Progenitor cell of endocrine pancreas (in vitro differentiated cells): ENCODE results near the gene RADIL. TPM values are rescaled to one million over a fixed set of nuclear protein-coding genes. Genes with fewer than 3 reads are reported as not detected.

Source experiments
- DNase-seq: peaks from one replicate; pipeline ENCODE4 v3.0.0; 2021; ENCODE audit warnings: low spot score; ENCODE audit not compliant: unreplicated experiment
- H3K27ac Mint-ChIP-seq: 2 replicates; pipeline ENCODE4 v1.8.0; 2021; ENCODE audit warnings: mild to moderate bottlenecking, moderate library complexity, mixed read lengths
- H3K27me3 Mint-ChIP-seq: 2 replicates; pipeline ENCODE4 v1.8.0; 2021; ENCODE audit warnings: mixed read lengths
- H3K36me3 Mint-ChIP-seq: 2 replicates; pipeline ENCODE4 v1.8.0; 2022; ENCODE audit warnings: mixed read lengths; ENCODE audit not compliant: insufficient read depth
- H3K4me1 Mint-ChIP-seq: 2 replicates; pipeline ENCODE4 v1.8.0; 2021; ENCODE audit warnings: low read depth, mixed read lengths
- H3K4me3 Mint-ChIP-seq: 2 replicates; pipeline ENCODE4 v1.8.0; 2021; ENCODE audit warnings: low read depth, mild to moderate bottlenecking, moderate library complexity, mixed read lengths
- H3K9me3 Mint-ChIP-seq: 2 replicates; pipeline ENCODE4 v1.8.0; 2021; ENCODE audit warnings: low read depth, mixed read lengths
- CTCF ChIP-seq: fragments of 200-600 bp; sonication (generic); IDR thresholded peaks from one replicate; pipeline ENCODE4 v1.5.0; 2021; ENCODE audit warnings: antibody characterized with exemption, mild to moderate bottlenecking; ENCODE audit not compliant: unreplicated experiment
- total RNA-seq: library from RNA; stranded (reverse); gene quantifications from 2 replicates; pipeline ENCODE4 v1.2.1, GENCODE V29; 2021

RADIL gene
- total RNA-seq, 1 donor from 2014 or later: 2.0 TPM

GRCh38 chr7:4835398-4836205 lies 47.9 kb downstream of the RADIL start:
- Mint-ChIP-seq H3K9me3 (no peaks in the 10 kb centered on the region), H3K27me3 (peaks cover 4% of the 10 kb centered on the region), H3K4me3 (no peak overlapping the region), H3K4me1 (no peaks in the 10 kb centered on the region), H3K27ac (no peak overlapping the region), H3K36me3 (no peaks in the 10 kb centered on the region)
- DNase-seq: no peak
- TF ChIP-seq CTCF: no peak

- no peaks in the 10 kb centered on the region for H3K36me3 Mint-ChIP-seq
- DNase-seq: no peak
- H3K27ac Mint-ChIP-seq: no peak overlapping the region
- H3K4me1 Mint-ChIP-seq: no peaks in the 10 kb centered on the region
- H3K27me3 Mint-ChIP-seq: peaks cover 4% of the 10 kb centered on the region
- H3K4me3 Mint-ChIP-seq: no peak overlapping the region
- TF ChIP-seq CTCF: no peak
- H3K9me3 Mint-ChIP-seq: no peaks in the 10 kb centered on the region
These were observed 48.7 kb downstream of the RADIL start for GRCh38 chr7:4834601-4835397.

GRCh38 chr7:4833691-4834600 lies 49.6 kb downstream of the RADIL start:
- Mint-ChIP-seq H3K27me3 (peaks cover 4% of the 10 kb centered on the region), H3K4me1 (no peaks in the 10 kb centered on the region), H3K36me3 (no peaks in the 10 kb centered on the region), H3K4me3 (no peak overlapping the region), H3K27ac (no peak overlapping the region), H3K9me3 (no peaks in the 10 kb centered on the region)
- TF ChIP-seq CTCF: no peak
- DNase-seq: no peak

GRCh38 chr7:4833176-4833575 lies 50.3 kb downstream of the RADIL start:
- Mint-ChIP-seq H3K36me3 (no peaks in the 10 kb centered on the region), H3K27ac (no peak overlapping the region), H3K4me1 (no peaks in the 10 kb centered on the region), H3K9me3 (no peaks in the 10 kb centered on the region), H3K4me3 (no peak overlapping the region), H3K27me3 (peaks cover 4% of the 10 kb centered on the region)
- TF ChIP-seq CTCF: no peak
- DNase-seq: no peak

GRCh38 chr7:4832711-4833110 lies 50.8 kb downstream of the RADIL start:
- H3K9me3 Mint-ChIP-seq: no peaks in the 10 kb centered on the region
- TF ChIP-seq CTCF: no peak
- H3K27me3 Mint-ChIP-seq: peaks cover 4% of the 10 kb centered on the region
- no peak for DNase-seq
- H3K27ac Mint-ChIP-seq: no peak overlapping the region
- no peak overlapping the region for H3K4me3 Mint-ChIP-seq
- H3K4me1 Mint-ChIP-seq: no peaks in the 10 kb centered on the region
- H3K36me3 Mint-ChIP-seq: no peaks in the 10 kb centered on the region
